B cell (primary cell): ENCODE data around the gene TYW1. TPM values are rescaled to one million over a fixed set of nuclear protein-coding genes. Genes with fewer than 3 reads are reported as not detected.
"Not testable (repeated sequence)": the region's sequence is repeated elsewhere in the genome, so short reads cannot be mapped to it uniquely, and the experiment has no call there.

Source experiments
- ATAC-seq: fragments of 200-7000 bp; cut with Tn5 transposase; one replicate; pipeline ENCODE4 v1.10.0; 2021; ENCODE audit warnings: low read depth, mild to moderate bottlenecking, moderate number of reproducible peaks, moderate library complexity
- CTCF ChIA-PET: fragments of 350-600 bp; sonication (Branson Sonifier 250); formaldehyde crosslinking; loops from one replicate; lab custom pipeline; 2021; ENCODE audit warnings: antibody characterized with exemption, inconsistent platforms; lab: Charles Lee
- POLR2A ChIA-PET: fragments of 350-600 bp; sonication (Branson Sonifier 250); formaldehyde crosslinking; loops from one replicate; lab custom pipeline; 2021; ENCODE audit warnings: antibody characterized with exemption; lab: Charles Lee
- DNase-seq: peaks from one replicate; pipeline ENCODE4 v3.0.0; 2013
- H2AFZ ChIP-seq: 2 replicates; pipeline ENCODE4 v1.6.1; 2012; ENCODE audit warnings: mild to moderate bottlenecking, low read depth, low read length; ENCODE audit not compliant: insufficient read depth, poor library complexity, severe bottlenecking
- H3K27ac ChIP-seq, 2 donors: 1 replicate in 1 of 2; 2 replicates in 1 of 2; pipeline ENCODE4 v1.5.1; 2012 to 2013; ENCODE audit warnings: low read length in 2 of 2, mild to moderate bottlenecking in 2 of 2, moderate library complexity in 1 of 2
- H3K27me3 ChIP-seq, 4 experiments: fragments of 200-600 bp in 1 of 4; sonication (generic) in 1 of 4; replicated peaks in 1 of 4; 1 replicate in 2 of 4; 2 replicates in 2 of 4; pipeline versions ENCODE4 v1.6.1 to v1.7.0; 2013 to 2016; ENCODE audit warnings: low read length in 3 of 4, mild to moderate bottlenecking in 2 of 4, mixed read lengths in 1 of 4, moderate library complexity in 1 of 4; ENCODE audit not compliant: insufficient read depth in 4 of 4, control insufficient read depth in 3 of 4; ENCODE audit errors: control extremely low read depth in 1 of 4
- H3K36me3 ChIP-seq, 2 experiments: replicated peaks in 1 of 2; 1 replicate in 1 of 2; 2 replicates in 1 of 2; pipeline versions ENCODE4 v1.6.1 to v1.7.1; 2013; ENCODE audit warnings: low read length in 1 of 2; ENCODE audit not compliant: insufficient read depth in 2 of 2, control insufficient read depth in 1 of 2; ENCODE audit errors: control extremely low read depth in 1 of 2, extremely low read depth in 1 of 2
- H3K4me1 ChIP-seq, 2 donors: fragments of 200-600 bp in 1 of 2; sonication (generic) in 1 of 2; 1 replicate in 1 of 2; 2 replicates in 1 of 2; pipeline versions ENCODE4 v1.5.1 to v1.6.1; 2013 to 2017; ENCODE audit warnings: low read length in 2 of 2; ENCODE audit not compliant: control insufficient read depth in 2 of 2, insufficient read depth in 2 of 2
- H3K4me2 ChIP-seq: replicated peaks from 2 replicates; pipeline ENCODE3; 2012; ENCODE audit warnings: mild to moderate bottlenecking, low read depth, low read length; ENCODE audit not compliant: poor library complexity, severe bottlenecking
- H3K4me3 ChIP-seq, 5 experiments: fragments of 200-600 bp in 1 of 5; sonication (generic) in 1 of 5; 1 replicate in 3 of 5; 2 replicates in 2 of 5; pipeline versions ENCODE4 v1.5.1 to v1.7.0; 2011 to 2016; ENCODE audit warnings: low read length in 4 of 5, mild to moderate bottlenecking in 4 of 5, low read depth in 2 of 5, control low read depth in 1 of 5, moderate library complexity in 1 of 5; ENCODE audit not compliant: insufficient read depth in 1 of 5; ENCODE audit errors: control extremely low read depth in 1 of 5, extremely low read depth in 1 of 5
- H3K79me2 ChIP-seq: fragments of 200-600 bp; sonication (generic); one replicate; pipeline ENCODE4 v1.6.0; 2016; ENCODE audit warnings: low read length; ENCODE audit not compliant: control insufficient read depth, insufficient read depth
- H3K9ac ChIP-seq: fragments of 200-600 bp; sonication (generic); 2 replicates; pipeline ENCODE4 v1.6.1; 2017; ENCODE audit warnings: mild to moderate bottlenecking, low read length, moderate library complexity
- H3K9me3 ChIP-seq, 3 donors: one replicate each; pipeline versions ENCODE4 v1.6.1 to v1.7.1; 2013; ENCODE audit warnings: low read length in 2 of 3; ENCODE audit not compliant: control insufficient read depth in 2 of 3, insufficient read depth in 1 of 3; ENCODE audit errors: control extremely low read depth in 1 of 3
- H4K20me1 ChIP-seq: 2 replicates; pipeline ENCODE4 v1.6.0; 2012; ENCODE audit warnings: mild to moderate bottlenecking, low read length; ENCODE audit not compliant: insufficient read depth, control insufficient read depth, poor library complexity, severe bottlenecking
- H3K27ac Mint-ChIP-seq: one replicate; pipeline ENCODE4 v1.8.0; 2021; ENCODE audit warnings: mixed read lengths
- H3K27me3 Mint-ChIP-seq: one replicate; pipeline ENCODE4 v1.8.0; 2021; ENCODE audit warnings: mixed read lengths
- H3K4me1 Mint-ChIP-seq: one replicate; pipeline ENCODE4 v1.8.0; 2021; ENCODE audit warnings: mixed read lengths
- H3K4me3 Mint-ChIP-seq: one replicate; pipeline ENCODE4 v1.8.0; 2021; ENCODE audit warnings: mixed read lengths
- H3K9me3 Mint-ChIP-seq: one replicate; pipeline ENCODE4 v1.8.0; 2022; ENCODE audit warnings: mixed read lengths; ENCODE audit not compliant: insufficient read depth
- EZH2 ChIP-seq: IDR thresholded peaks from 2 replicates; pipeline ENCODE4 v1.6.1; 2012; ENCODE audit warnings: borderline replicate concordance, low read depth, mild to moderate bottlenecking, moderate library complexity, low read length; ENCODE audit not compliant: insufficient read depth, poor library complexity, severe bottlenecking
- WGBS: methylation state at CpG from one replicate; pipeline ENCODE4 v1.1.5; 2013; ENCODE audit warnings: missing lambda C conversion rate; ENCODE audit not compliant: insufficient coverage; 5-methylcytosine and 5-hydroxymethylcytosine counted together
- intact Hi-C: fragments of 100-400 bp; cut with micrococcal nuclease; formaldehyde crosslinking; loops from one replicate; pipeline ENCODE4 v1.10.0; 2022
- polyA plus RNA-seq: library from polyadenylated mRNA; depleted of rRNA; stranded (reverse); fragments of >200 nt; gene quantifications from 2 replicates; pipeline ENCODE4 v1.2.3, GENCODE V29; 2012
- total RNA-seq, 2 donors: library from RNA; stranded (reverse); fragments of 120-200 nt in 1 of 2; gene quantifications; 1 replicate in 1 of 2; 2 replicates in 1 of 2; pipeline versions ENCODE4 v1.2.3 to v1.2.4, GENCODE V29; 2013 to 2022
- TF ChIP-seq, protein P1 (sequence below): fragments of 200-600 bp; IDR thresholded peaks from one replicate; pipeline ENCODE4 v1.8.0; 2022; ENCODE audit warnings: antibody characterized with exemption, mild to moderate bottlenecking

Gene TYW1
- total and polyA plus RNA-seq, 2 donors (not counting 1 experiment from before 2014, with no cell fraction given), result 9.4 to 33.6 TPM

DNA sequence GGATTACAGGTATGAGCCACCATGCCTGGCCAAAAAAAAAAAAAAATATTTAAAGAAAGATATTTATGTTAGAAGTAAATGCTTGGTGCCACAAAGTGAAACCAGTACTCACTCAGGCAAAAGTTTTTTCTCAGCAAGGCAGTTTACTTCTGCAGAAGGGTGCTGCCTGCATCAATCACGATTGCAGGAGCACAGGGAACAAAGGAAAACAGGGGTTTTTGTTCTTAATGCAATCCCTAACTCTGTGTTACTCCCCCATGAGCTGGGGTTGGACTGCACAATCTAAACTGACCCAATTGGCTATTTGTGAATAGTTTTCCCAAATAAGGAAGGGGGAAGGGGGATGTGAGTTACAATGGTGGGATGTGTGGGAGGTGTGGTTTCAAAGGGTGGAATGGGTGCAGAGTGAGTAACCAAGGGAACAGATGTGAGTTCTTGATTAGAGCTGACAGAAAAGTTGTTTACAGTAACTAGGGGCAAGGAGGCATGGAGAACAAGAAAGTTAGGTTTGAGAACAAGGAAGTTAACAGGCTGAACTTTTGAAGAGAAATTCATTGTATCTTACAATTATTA is 255.4 kb downstream of the TYW1 start:
- Mint-ChIP-seq H3K9me3 (peaks cover 3% of the 10 kb centered on the region), H3K27me3 (no peaks in the 10 kb centered on the region), H3K27ac (no peak overlapping the region), H3K4me3 (no peak overlapping the region), H3K4me1 (no peaks in the 10 kb centered on the region)
- H3K4me1 ChIP-seq, result no peaks in the 10 kb centered on the region
- no peaks in the 10 kb centered on the region for H3K36me3 ChIP-seq
- TF ChIP-seq, protein P1, sequence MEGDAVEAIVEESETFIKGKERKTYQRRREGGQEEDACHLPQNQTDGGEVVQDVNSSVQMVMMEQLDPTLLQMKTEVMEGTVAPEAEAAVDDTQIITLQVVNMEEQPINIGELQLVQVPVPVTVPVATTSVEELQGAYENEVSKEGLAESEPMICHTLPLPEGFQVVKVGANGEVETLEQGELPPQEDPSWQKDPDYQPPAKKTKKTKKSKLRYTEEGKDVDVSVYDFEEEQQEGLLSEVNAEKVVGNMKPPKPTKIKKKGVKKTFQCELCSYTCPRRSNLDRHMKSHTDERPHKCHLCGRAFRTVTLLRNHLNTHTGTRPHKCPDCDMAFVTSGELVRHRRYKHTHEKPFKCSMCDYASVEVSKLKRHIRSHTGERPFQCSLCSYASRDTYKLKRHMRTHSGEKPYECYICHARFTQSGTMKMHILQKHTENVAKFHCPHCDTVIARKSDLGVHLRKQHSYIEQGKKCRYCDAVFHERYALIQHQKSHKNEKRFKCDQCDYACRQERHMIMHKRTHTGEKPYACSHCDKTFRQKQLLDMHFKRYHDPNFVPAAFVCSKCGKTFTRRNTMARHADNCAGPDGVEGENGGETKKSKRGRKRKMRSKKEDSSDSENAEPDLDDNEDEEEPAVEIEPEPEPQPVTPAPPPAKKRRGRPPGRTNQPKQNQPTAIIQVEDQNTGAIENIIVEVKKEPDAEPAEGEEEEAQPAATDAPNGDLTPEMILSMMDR, result no peak
- TF ChIP-seq EZH2, result no peak
- H3K27me3 ChIP-seq, result no peaks in the 10 kb centered on the region
- no peak overlapping the region for H3K4me2 ChIP-seq
- no peak overlapping the region for H3K9ac ChIP-seq
- no peak overlapping the region for H3K4me3 ChIP-seq
- POLR2A ChIA-PET, result interaction anchor here (0.7 kb wide), 1 partner anchor 745 kb away, joined by 4 read pairs; no protein-coding TSS in a partner anchor
- peaks cover 0 to 32% (median 8%) of the 10 kb centered on the region in 3 donors for H3K9me3 ChIP-seq
- no peaks in the 10 kb centered on the region for H3K79me2 ChIP-seq
- intact Hi-C loops, result no loop called here
- no peak overlapping the region for H2AFZ ChIP-seq
- no peaks in the 10 kb centered on the region for H4K20me1 ChIP-seq
- CTCF ChIA-PET, result no interaction called here
- DNase-seq (no peak), ATAC-seq (no peak)
- no peak overlapping the region for H3K27ac ChIP-seq
- WGBS, result no CpG with 5 or more reads among the region's 1 CpG

DNA sequence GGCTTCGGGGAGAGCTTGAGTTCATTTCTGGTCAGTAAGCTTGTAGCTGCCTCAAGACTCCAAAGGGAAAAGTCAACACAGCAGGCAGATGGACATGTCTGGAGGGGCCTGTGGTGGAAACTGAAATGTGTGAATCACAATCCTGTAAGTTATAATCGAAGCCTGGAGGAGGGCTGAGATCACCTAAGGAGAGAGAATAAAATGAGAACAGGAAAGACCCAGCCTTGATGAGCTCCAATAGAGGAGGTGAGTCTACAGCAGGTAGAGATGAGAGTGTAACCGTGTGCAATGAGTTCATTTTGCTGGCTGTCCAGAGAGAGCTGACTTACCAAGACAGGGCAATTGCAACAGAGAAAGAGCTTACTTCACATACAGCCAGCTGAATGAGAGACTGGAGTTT is 258.4 kb downstream of the TYW1 start:
- H3K9me3 Mint-ChIP-seq, H2AFZ ChIP-seq, CTCF ChIA-PET, H3K4me1 Mint-ChIP-seq, intact Hi-C loops, POLR2A ChIA-PET, H3K27ac Mint-ChIP-seq, H3K79me2 ChIP-seq, H3K9ac ChIP-seq, H3K4me3 ChIP-seq, H3K4me1 ChIP-seq, H3K4me3 Mint-ChIP-seq, H3K36me3 ChIP-seq, ATAC-seq, H4K20me1 ChIP-seq, H3K4me2 ChIP-seq, DNase-seq, H3K27me3 Mint-ChIP-seq, H3K27ac ChIP-seq, H3K27me3 ChIP-seq: not testable (repeated sequence)
- 92% methylated on average over 2 of the region's 3 CpGs for WGBS
- H3K9me3 ChIP-seq, result peaks cover 0 to 30% (median 8%) of the 10 kb centered on the region in 3 donors

DNA sequence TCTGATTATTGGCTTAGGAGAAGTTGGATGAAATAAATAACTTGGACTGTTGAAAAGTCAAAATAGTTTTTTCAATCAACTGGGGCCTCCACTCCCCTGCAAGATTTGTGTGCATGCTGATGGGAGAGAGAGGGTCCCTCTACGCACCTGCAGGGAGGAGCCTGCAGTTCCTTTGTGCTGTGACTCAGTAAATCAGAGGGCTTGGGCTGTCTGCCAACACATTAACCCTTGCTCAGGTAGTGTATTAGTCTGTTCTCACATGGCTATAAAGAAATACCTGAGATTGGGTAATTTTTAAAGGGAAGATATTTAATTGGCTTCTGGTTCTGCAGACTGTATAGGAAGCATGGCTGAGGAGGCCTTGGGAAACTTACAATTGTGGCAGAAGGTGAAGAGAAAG is 261.1 kb downstream of the TYW1 start:
- H3K27me3 ChIP-seq, H3K27me3 Mint-ChIP-seq, DNase-seq, H3K27ac ChIP-seq, H3K4me3 Mint-ChIP-seq, H3K4me1 ChIP-seq, CTCF ChIA-PET, H3K4me1 Mint-ChIP-seq, H3K36me3 ChIP-seq, H3K4me2 ChIP-seq, H4K20me1 ChIP-seq, intact Hi-C loops, H3K9me3 ChIP-seq, POLR2A ChIA-PET, H3K9me3 Mint-ChIP-seq, H3K4me3 ChIP-seq, H3K27ac Mint-ChIP-seq, ATAC-seq, H3K79me2 ChIP-seq, H3K9ac ChIP-seq, H2AFZ ChIP-seq: not testable (repeated sequence)
- WGBS, result no CpG with 5 or more reads among the region's 1 CpG
